HEK293 (cell line): ENCODE data around the gene PRR19.

ENCODE experiments used
- BCL11B ChIP-seq: fragments of 450-650 bp; formaldehyde crosslinking; IDR thresholded peaks from 2 replicates; pipeline ENCODE4 v1.5.1; 2016; ENCODE audit warnings: low read depth, missing biosample characterization, missing genetic modification characterization
- GLIS1 ChIP-seq: fragments of 450-650 bp; formaldehyde crosslinking; IDR thresholded peaks from 2 replicates; pipeline ENCODE4 v1.5.1; 2016; ENCODE audit warnings: missing biosample characterization, missing genetic modification characterization
- IKZF3 ChIP-seq: fragments of 450-650 bp; IDR thresholded peaks from 2 replicates; pipeline ENCODE4 v1.5.0; 2018; ENCODE audit warnings: missing biosample characterization, mild to moderate bottlenecking, missing genetic modification characterization, moderate library complexity
- KLF16 ChIP-seq: fragments of 450-650 bp; formaldehyde crosslinking; IDR thresholded peaks from 2 replicates; pipeline ENCODE4 v1.5.1; 2017; ENCODE audit warnings: missing biosample characterization, missing genetic modification characterization
- OSR2 ChIP-seq: fragments of 450-650 bp; formaldehyde crosslinking; IDR thresholded peaks from 2 replicates; pipeline ENCODE4 v1.5.1; 2016; ENCODE audit warnings: missing biosample characterization, missing genetic modification characterization
- TRIM28 ChIP-seq: IDR thresholded peaks from 2 replicates; pipeline ENCODE4 v1.6.1; 2011; ENCODE audit warnings: low read length, control low read depth, borderline replicate concordance
- YY2 ChIP-seq: fragments of 450-650 bp; formaldehyde crosslinking; IDR thresholded peaks from 2 replicates; pipeline ENCODE4 v1.5.1; 2016; ENCODE audit warnings: missing biosample characterization, missing genetic modification characterization
- ZBTB20 ChIP-seq: fragments of 450-650 bp; formaldehyde crosslinking; IDR thresholded peaks from 2 replicates; pipeline ENCODE4 v1.5.1; 2016; ENCODE audit warnings: missing biosample characterization, missing genetic modification characterization
- ZBTB21 ChIP-seq: fragments of 450-650 bp; formaldehyde crosslinking; IDR thresholded peaks from 2 replicates; pipeline ENCODE4 v1.5.1; 2017; ENCODE audit warnings: missing biosample characterization, missing genetic modification characterization
- ZBTB8A ChIP-seq: fragments of 450-650 bp; formaldehyde crosslinking; IDR thresholded peaks from 2 replicates; pipeline ENCODE4 v1.5.1; 2016; ENCODE audit warnings: missing biosample characterization, missing genetic modification characterization
- ZNF214 ChIP-seq: fragments of 450-650 bp; formaldehyde crosslinking; IDR thresholded peaks from 2 replicates; pipeline ENCODE4 v1.5.1; 2017; ENCODE audit warnings: missing biosample characterization, mild to moderate bottlenecking, missing genetic modification characterization, borderline replicate concordance
- ZNF473 ChIP-seq: fragments of 450-650 bp; formaldehyde crosslinking; IDR thresholded peaks from 2 replicates; pipeline ENCODE4 v1.5.1; 2017; ENCODE audit warnings: missing biosample characterization, missing genetic modification characterization
- ZNF48 ChIP-seq: fragments of 450-650 bp; formaldehyde crosslinking; IDR thresholded peaks from 2 replicates; pipeline ENCODE4 v1.5.1; 2016; ENCODE audit warnings: missing biosample characterization, missing genetic modification characterization
- ZNF501 ChIP-seq: fragments of 450-650 bp; formaldehyde crosslinking; IDR thresholded peaks from 2 replicates; pipeline ENCODE4 v1.5.1; 2016; ENCODE audit warnings: missing biosample characterization, missing genetic modification characterization
- ZNF530 ChIP-seq: fragments of 450-650 bp; formaldehyde crosslinking; IDR thresholded peaks from 2 replicates; pipeline ENCODE4 v1.5.1; 2016; ENCODE audit warnings: low read depth, missing biosample characterization, missing genetic modification characterization
- ZNF558 ChIP-seq: fragments of 450-650 bp; formaldehyde crosslinking; IDR thresholded peaks from 2 replicates; pipeline ENCODE4 v1.5.1; 2016; ENCODE audit warnings: missing biosample characterization, missing genetic modification characterization
- ZNF561 ChIP-seq: fragments of 450-650 bp; IDR thresholded peaks from 2 replicates; pipeline ENCODE4 v1.5.1; 2018; ENCODE audit warnings: missing biosample characterization, missing genetic modification characterization, borderline replicate concordance
- ZNF660 ChIP-seq: fragments of 450-650 bp; IDR thresholded peaks from 2 replicates; pipeline ENCODE4 v1.5.1; 2018; ENCODE audit warnings: missing biosample characterization, mild to moderate bottlenecking, missing genetic modification characterization
- ZXDB ChIP-seq: fragments of 450-650 bp; formaldehyde crosslinking; IDR thresholded peaks from 2 replicates; pipeline ENCODE4 v1.5.1; 2016; ENCODE audit warnings: missing biosample characterization, missing genetic modification characterization
- TF ChIP-seq, protein P1 (sequence below): fragments of 450-650 bp; formaldehyde crosslinking; IDR thresholded peaks from 2 replicates; pipeline ENCODE4 v1.5.1; 2016; ENCODE audit warnings: missing biosample characterization, missing genetic modification characterization
- TF ChIP-seq, protein P2 (sequence below): fragments of 450-650 bp; formaldehyde crosslinking; IDR thresholded peaks from 2 replicates; pipeline ENCODE4 v1.5.1; 2017; ENCODE audit warnings: missing biosample characterization, missing genetic modification characterization
- TF ChIP-seq, protein P3 (sequence below): fragments of 450-650 bp; formaldehyde crosslinking; IDR thresholded peaks from 2 replicates; pipeline ENCODE4 v1.5.1; 2016; ENCODE audit warnings: missing biosample characterization, missing genetic modification characterization, low read depth
- TF ChIP-seq, protein P4 (sequence below): fragments of 450-650 bp; formaldehyde crosslinking; IDR thresholded peaks from 2 replicates; pipeline ENCODE4 v1.5.1; 2016; ENCODE audit warnings: missing biosample characterization, missing genetic modification characterization
- TF ChIP-seq, protein P5 (sequence below): fragments of 450-650 bp; formaldehyde crosslinking; IDR thresholded peaks from 2 replicates; pipeline ENCODE4 v1.5.1; 2016; ENCODE audit warnings: missing biosample characterization, missing genetic modification characterization
- TF ChIP-seq, protein P6 (sequence below): fragments of 450-650 bp; formaldehyde crosslinking; IDR thresholded peaks from 2 replicates; pipeline ENCODE4 v1.5.1; 2017; ENCODE audit warnings: missing biosample characterization, missing genetic modification characterization
- TF ChIP-seq, protein P7 (sequence below): fragments of 450-650 bp; formaldehyde crosslinking; IDR thresholded peaks from 2 replicates; pipeline ENCODE4 v1.5.1; 2016; ENCODE audit warnings: missing biosample characterization, missing genetic modification characterization

Gene PRR19

DNA sequence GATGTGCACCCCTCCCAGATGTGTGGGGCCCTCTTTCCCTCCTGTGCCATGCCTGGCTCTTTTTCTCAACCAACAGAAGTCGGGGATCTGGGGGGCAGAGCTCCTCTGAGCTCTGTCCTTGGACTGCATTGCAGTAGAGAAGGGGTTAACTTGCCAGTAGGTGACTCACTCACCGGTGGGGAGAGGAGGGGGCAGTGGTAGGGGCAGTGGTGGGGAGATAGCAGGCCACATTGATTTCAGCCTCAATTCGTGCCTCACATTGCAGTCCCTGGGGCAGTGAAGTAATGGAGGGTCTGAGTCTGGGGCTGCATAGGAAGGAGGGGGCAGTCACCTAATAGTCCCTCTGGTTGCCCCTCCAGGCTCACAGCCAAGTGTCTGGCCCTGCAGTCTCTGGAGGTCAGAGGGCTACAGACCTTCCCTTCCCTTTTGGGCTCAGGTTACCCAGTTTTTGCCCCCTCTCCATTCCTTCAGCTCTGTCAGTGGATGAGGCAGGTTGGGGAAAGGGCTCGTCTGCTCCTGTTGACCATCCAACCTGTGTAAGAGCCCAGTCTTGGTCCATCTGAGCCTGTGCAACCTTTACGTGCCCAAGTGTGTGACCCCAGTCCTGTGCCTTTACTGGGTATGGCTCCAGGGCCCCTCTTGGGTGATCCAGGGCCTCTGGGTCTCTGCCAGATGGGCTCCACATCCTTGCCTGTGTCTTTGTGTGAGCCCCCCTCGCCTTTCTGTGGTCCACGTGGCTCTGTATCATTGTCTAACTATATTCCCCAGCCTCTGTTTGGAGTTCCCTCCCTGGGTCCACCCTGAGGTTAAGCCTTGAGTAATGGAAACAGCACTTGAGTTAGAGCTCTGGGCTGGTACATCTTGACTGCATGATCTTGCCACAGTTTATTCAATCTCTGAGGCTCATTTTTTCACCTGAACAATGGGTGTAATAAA lies 19.8 kb upstream of the PRR19 start (continued):
- TF ChIP-seq IKZF3 (tag by site-specific recombination) (0 out of 2 replicates have a peak, but pooled peaks have one; percentile 10), ZNF660 (tag by site-specific recombination) (peak; percentile 77; the same call in 1 of the 2 replicates), ZXDB (tag by site-specific recombination) (peak; percentile 70), ZNF530 (no peak), KLF16 (peak; percentile 73; the same call in 1 of the 2 replicates), ZNF214 (tag by site-specific recombination) (no peak), ZNF561 (tag by site-specific recombination) (peak; percentile 69; the same call in 1 of the 2 replicates), OSR2 (peak; percentile 45; the same call in 1 of the 2 replicates), YY2 (tag by site-specific recombination) (no peak), ZNF501 (tag by site-specific recombination) (peak; percentile 36; the same call in 1 of the 2 replicates), GLIS1 (tag by site-specific recombination) (peak; percentile 56), ZNF558 (tag by site-specific recombination) (0 out of 2 replicates have a peak, but pooled peaks have one; percentile 38), ZNF48 (tag by site-specific recombination) (no peak), ZBTB21 (tag by site-specific recombination) (peak; percentile 68; the same call in 1 of the 2 replicates), TRIM28 (no peak), BCL11B (tag by site-specific recombination) (peak; percentile 9; the same call in 1 of the 2 replicates), ZBTB20 (peak; percentile 2), ZNF473 (tag by site-specific recombination) (no peak), ZBTB8A (0 out of 2 replicates have a peak, but pooled peaks have one; percentile 50)
- TF ChIP-seq, protein P1, sequence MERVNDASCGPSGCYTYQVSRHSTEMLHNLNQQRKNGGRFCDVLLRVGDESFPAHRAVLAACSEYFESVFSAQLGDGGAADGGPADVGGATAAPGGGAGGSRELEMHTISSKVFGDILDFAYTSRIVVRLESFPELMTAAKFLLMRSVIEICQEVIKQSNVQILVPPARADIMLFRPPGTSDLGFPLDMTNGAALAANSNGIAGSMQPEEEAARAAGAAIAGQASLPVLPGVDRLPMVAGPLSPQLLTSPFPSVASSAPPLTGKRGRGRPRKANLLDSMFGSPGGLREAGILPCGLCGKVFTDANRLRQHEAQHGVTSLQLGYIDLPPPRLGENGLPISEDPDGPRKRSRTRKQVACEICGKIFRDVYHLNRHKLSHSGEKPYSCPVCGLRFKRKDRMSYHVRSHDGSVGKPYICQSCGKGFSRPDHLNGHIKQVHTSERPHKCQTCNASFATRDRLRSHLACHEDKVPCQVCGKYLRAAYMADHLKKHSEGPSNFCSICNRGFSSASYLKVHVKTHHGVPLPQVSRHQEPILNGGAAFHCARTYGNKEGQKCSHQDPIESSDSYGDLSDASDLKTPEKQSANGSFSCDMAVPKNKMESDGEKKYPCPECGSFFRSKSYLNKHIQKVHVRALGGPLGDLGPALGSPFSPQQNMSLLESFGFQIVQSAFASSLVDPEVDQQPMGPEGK (tag by site-specific recombination), result peak; percentile 99
- TF ChIP-seq, protein P2, sequence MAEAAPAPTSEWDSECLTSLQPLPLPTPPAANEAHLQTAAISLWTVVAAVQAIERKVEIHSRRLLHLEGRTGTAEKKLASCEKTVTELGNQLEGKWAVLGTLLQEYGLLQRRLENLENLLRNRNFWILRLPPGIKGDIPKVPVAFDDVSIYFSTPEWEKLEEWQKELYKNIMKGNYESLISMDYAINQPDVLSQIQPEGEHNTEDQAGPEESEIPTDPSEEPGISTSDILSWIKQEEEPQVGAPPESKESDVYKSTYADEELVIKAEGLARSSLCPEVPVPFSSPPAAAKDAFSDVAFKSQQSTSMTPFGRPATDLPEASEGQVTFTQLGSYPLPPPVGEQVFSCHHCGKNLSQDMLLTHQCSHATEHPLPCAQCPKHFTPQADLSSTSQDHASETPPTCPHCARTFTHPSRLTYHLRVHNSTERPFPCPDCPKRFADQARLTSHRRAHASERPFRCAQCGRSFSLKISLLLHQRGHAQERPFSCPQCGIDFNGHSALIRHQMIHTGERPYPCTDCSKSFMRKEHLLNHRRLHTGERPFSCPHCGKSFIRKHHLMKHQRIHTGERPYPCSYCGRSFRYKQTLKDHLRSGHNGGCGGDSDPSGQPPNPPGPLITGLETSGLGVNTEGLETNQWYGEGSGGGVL (tag by site-specific recombination), result peak; percentile 98
- TF ChIP-seq, protein P3, sequence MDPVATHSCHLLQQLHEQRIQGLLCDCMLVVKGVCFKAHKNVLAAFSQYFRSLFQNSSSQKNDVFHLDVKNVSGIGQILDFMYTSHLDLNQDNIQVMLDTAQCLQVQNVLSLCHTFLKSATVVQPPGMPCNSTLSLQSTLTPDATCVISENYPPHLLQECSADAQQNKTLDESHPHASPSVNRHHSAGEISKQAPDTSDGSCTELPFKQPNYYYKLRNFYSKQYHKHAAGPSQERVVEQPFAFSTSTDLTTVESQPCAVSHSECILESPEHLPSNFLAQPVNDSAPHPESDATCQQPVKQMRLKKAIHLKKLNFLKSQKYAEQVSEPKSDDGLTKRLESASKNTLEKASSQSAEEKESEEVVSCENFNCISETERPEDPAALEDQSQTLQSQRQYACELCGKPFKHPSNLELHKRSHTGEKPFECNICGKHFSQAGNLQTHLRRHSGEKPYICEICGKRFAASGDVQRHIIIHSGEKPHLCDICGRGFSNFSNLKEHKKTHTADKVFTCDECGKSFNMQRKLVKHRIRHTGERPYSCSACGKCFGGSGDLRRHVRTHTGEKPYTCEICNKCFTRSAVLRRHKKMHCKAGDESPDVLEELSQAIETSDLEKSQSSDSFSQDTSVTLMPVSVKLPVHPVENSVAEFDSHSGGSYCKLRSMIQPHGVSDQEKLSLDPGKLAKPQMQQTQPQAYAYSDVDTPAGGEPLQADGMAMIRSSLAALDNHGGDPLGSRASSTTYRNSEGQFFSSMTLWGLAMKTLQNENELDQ, result no peak
- TF ChIP-seq, protein P4, sequence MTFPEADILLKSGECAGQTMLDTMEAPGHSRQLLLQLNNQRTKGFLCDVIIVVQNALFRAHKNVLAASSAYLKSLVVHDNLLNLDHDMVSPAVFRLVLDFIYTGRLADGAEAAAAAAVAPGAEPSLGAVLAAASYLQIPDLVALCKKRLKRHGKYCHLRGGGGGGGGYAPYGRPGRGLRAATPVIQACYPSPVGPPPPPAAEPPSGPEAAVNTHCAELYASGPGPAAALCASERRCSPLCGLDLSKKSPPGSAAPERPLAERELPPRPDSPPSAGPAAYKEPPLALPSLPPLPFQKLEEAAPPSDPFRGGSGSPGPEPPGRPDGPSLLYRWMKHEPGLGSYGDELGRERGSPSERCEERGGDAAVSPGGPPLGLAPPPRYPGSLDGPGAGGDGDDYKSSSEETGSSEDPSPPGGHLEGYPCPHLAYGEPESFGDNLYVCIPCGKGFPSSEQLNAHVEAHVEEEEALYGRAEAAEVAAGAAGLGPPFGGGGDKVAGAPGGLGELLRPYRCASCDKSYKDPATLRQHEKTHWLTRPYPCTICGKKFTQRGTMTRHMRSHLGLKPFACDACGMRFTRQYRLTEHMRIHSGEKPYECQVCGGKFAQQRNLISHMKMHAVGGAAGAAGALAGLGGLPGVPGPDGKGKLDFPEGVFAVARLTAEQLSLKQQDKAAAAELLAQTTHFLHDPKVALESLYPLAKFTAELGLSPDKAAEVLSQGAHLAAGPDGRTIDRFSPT (tag by site-specific recombination), result peak; percentile 65
- TF ChIP-seq, protein P5, sequence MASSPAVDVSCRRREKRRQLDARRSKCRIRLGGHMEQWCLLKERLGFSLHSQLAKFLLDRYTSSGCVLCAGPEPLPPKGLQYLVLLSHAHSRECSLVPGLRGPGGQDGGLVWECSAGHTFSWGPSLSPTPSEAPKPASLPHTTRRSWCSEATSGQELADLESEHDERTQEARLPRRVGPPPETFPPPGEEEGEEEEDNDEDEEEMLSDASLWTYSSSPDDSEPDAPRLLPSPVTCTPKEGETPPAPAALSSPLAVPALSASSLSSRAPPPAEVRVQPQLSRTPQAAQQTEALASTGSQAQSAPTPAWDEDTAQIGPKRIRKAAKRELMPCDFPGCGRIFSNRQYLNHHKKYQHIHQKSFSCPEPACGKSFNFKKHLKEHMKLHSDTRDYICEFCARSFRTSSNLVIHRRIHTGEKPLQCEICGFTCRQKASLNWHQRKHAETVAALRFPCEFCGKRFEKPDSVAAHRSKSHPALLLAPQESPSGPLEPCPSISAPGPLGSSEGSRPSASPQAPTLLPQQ (tag by site-specific recombination), result peak; percentile 97
- TF ChIP-seq, protein P6, sequence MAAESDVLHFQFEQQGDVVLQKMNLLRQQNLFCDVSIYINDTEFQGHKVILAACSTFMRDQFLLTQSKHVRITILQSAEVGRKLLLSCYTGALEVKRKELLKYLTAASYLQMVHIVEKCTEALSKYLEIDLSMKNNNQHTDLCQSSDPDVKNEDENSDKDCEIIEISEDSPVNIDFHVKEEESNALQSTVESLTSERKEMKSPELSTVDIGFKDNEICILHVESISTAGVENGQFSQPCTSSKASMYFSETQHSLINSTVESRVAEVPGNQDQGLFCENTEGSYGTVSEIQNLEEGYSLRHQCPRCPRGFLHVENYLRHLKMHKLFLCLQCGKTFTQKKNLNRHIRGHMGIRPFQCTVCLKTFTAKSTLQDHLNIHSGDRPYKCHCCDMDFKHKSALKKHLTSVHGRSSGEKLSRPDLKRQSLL, result peak; percentile 42; the same call in 1 of the 2 replicates
- TF ChIP-seq, protein P7, sequence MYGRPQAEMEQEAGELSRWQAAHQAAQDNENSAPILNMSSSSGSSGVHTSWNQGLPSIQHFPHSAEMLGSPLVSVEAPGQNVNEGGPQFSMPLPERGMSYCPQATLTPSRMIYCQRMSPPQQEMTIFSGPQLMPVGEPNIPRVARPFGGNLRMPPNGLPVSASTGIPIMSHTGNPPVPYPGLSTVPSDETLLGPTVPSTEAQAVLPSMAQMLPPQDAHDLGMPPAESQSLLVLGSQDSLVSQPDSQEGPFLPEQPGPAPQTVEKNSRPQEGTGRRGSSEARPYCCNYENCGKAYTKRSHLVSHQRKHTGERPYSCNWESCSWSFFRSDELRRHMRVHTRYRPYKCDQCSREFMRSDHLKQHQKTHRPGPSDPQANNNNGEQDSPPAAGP (tag by site-specific recombination), result peak; percentile 96
